GM10847 (cell line): ENCODE results near the gene UBE2H.

Experiments
- POLR2A ChIP-seq: IDR thresholded peaks from 2 replicates; pipeline ENCODE4 v1.6.1; 2011; ENCODE audit not compliant: insufficient read length; ENCODE audit errors: extremely low read depth

The UBE2H gene

DNA sequence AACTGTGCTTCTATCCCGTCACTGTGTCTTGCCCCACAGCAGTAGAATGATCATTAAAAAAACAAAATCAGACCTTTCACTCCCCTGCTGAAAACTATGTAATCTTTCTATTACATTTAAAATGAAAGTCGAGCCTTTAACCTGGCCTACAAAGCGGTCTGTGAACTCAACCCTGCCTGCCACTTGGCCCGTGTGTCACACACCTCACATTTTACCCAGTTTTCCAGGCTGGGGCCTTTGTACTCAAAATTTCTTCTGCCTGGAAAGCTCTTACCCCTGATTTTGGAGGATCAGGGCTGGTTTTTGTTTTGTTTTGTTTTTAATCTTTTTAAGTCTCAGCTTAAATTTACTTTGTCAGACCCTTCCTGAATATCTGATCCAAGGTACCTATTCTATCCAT is 82.1 kb downstream of the UBE2H start:
- no peak for TF ChIP-seq POLR2A

DNA sequence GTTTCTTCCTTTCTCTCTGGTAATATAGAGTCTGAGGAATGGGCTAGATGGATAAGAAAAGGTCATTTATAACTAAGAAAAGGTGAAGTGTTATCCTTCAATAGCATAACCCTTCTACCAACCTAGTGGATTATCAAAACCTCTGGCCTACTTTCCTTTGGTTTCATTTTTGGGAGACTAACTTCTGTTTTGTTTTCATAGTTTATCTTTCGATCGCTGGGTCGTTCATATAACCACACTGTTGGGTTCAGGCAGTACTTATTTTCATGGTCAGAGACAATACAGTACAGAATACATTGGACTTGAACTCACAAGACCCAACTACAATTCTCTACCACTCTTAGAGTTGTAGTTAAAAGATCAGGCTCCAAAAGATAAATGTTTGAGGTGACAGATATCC is 86.5 kb downstream of the UBE2H start:
- TF ChIP-seq POLR2A = no peak

DNA sequence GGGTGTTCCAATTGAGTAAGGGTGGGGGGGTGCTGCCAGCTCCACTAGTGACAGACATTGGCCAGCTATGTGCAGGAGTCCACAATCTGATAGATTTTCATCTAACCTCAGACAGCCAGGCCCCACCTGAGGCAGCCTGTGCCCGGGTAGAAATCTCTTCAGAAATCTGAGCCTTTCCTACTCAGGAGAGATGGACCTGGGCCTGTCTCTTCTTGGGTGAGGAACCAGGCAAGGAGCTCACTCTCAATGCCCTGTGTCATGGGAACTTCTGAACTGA is 86.9 kb downstream of the UBE2H start:
- no peak for TF ChIP-seq POLR2A

DNA sequence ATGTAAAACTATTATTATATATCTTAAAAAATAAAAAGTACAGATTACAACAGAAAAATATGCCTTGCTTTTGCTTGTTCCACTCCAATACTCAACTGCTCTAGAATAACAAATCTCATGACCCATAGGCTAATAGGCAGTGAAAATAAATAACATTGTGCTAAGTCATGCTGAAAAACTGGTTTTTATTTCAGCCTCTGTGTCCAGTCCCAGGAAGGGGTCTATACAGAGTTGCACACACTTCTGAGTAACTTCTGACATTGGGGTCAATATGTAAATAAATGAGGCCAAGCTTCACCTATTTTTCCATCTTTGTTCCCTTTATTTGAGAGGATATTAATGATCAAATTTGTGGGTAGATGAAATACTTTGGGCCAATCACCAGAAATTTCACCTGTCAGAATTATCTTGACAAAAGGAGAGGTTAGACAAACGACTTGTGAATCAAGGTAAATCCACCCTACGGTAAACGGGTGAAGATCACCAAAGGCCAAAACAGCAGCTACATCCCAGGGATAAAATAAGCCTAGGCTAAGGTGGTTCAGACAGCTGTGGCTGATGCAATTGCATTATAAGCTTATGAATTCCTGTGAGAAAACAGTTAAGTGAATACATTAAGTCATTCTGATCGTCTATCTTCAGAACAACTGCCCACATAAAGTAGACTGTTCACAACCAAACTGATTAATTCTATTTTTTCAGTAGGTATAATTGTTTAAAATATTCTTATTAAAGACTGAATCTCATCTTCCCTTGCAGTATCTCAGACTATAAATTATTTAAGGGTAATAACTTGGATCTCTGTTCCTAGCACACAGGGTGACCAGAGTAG is 87.5 kb downstream of the UBE2H start:
- no peak for TF ChIP-seq POLR2A

DNA sequence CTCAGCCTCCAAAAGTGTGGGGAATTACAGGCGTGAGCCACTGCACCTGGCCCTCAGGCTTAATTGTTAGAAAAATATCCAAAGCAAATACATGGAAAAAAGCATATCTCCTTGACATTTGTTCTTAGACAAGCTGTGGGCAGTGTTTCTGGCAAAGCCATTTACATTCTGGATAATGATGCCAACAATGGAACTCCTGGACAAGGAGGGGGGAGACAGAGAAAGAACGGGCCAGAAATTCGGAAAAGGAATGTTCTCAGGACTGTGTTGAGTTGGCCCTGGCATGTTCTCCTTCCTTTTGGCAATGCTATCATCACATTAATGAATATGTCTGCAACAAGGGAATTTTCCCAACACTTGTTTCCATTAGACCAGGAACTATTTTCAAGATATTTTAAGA is 88.7 kb downstream of the UBE2H start:
- TF ChIP-seq POLR2A = no peak

DNA sequence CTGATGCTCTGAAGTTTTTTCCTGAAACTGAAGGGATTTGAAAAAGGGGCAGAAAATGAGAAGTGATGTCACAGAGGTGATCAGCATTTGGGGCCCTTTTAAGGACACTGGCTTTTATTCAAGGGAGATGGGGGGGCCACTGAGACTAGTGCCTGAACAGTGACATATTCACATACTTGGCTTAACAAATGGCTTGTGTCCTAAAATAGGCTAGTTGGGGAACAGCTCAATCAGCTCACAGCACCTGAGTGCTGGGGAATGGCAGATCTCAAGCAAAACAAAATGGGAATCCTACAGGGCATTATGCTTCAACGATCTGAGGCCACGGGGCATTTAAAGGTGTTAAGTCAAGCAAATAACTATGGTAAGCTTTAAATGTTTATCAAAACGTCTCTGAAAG is 90.1 kb downstream of the UBE2H start:
- TF ChIP-seq POLR2A = no peak

DNA sequence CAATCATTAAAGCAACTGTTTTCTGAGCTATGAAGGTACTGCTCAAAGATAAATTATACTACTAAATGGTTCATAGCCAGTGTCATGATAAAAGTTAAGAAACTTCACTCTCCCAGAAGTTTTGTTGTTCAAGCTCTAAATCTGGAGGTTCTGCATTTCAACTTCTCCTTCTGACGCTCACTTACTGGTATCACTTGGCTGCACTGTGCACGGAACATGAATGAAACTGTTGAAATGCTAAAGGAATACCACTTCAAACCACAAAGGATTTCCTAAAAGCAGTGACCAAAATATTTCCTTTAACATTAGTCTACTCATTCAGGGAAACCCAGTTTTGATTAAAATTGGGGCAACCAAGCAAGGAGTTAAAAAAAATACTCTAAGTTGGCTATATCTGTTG is 93.6 kb downstream of the UBE2H start:
- no peak for TF ChIP-seq POLR2A

DNA sequence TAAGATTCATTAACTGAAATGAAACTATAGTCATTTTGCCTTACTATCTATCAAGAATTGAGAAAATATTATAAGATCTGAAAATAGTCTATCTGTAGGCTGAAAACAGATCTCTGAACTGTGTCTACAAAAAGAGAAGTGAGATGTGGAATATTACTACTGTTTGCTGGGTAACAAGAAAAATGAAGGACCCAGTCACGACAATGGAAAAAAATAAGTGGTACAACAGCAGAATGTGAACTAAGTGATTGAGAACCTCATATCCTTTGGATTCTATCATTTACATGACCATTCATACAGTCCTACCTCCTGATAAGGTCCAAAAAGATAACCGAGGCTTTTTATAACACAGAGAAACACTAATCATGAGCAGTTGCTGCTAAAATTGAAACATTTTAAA is 94.3 kb downstream of the UBE2H start:
- no peak for TF ChIP-seq POLR2A

DNA sequence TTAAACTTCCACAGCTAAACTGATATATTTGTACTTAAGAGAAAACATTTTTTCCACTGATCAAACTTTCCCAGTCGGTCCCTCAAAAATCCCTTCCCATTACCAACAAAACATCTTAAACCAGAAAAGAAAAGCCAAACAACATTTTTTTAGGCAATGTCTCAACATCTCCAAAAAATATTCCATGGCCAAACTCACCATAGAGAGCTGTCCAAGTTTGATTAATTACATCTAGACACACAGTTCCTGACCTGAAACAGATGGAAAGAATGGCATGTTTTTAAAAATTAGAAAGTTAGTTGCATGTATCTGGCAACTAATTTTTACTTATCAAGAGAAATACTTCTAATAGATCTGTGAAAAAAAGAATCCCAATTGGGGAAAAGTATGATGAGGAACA is 95.4 kb downstream of the UBE2H start:
- TF ChIP-seq POLR2A = no peak

DNA sequence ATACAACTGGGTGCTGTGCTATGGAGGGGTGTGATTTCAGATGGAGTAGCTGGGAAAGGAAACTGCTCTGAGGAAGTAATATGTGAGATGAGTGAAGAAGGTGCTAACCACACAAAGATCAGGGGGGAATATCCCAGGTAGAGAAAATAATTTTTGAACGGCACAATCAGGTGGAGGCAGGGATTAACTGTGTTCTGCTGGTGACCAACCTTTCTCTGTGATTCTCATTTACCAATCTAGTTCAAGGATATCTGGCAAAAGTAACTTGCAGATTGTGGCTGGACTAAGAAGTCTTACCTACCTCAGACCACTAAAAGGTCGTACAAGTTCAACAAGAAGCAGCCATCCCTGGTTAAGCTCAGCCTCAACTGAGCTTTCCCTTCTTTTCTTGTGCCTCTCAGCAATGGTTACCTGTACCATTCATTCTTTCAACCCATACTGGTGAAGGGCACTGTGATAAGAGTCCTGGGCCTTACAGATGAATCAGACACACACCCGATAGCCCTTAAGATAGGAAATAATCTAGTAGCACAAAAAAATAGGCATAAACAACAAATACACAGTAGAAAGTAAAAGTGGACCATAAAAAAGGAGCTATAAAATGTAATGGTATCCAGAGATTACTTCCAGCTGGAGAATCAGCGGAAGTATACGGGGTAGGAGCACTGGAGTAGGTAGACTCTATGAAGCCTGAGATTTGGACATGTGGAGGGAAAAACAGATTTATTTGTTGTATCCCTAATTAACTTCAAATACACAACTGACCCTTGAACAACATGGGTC is 96.6 kb downstream of the UBE2H start:
- TF ChIP-seq POLR2A = no peak

DNA sequence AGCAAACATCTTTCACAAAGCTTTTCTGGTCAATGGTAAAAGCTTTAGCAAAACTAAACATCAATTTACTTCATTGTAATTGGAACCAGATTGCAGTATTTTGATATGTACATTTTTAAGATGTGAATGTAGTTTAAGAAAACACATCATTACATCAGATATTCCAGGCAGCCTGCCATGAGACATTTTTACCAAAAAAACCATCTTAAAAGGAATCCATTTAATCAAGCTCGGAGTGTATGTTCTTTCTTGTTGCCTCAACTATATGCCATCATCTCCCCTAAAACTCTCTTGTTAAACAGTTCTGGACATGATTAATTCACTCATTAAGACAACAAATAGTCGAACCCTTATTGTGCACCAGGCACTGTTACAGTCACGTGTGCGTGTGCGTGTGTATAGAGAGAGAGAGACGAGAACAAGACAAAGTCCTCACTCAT is 97.5 kb downstream of the UBE2H start:
- no peak for TF ChIP-seq POLR2A

DNA sequence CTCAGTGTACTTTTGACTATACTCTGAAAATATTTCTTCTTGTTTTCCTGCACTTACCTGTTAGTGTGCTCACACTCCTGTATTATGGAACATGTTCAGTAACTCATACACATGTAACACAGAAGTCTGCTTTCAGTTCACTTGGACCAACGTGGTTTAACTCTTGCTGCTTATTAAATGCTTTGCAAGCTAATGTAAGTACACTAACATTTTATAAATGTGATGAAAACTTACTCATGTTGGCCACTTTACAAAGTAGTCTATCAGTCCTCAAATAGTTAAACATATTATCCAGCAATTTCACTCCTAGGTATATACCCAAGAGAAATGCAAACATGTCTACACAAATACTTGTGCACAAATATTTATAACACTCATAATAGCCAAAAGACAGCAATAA is 98.4 kb downstream of the UBE2H start:
- TF ChIP-seq POLR2A = no peak

DNA sequence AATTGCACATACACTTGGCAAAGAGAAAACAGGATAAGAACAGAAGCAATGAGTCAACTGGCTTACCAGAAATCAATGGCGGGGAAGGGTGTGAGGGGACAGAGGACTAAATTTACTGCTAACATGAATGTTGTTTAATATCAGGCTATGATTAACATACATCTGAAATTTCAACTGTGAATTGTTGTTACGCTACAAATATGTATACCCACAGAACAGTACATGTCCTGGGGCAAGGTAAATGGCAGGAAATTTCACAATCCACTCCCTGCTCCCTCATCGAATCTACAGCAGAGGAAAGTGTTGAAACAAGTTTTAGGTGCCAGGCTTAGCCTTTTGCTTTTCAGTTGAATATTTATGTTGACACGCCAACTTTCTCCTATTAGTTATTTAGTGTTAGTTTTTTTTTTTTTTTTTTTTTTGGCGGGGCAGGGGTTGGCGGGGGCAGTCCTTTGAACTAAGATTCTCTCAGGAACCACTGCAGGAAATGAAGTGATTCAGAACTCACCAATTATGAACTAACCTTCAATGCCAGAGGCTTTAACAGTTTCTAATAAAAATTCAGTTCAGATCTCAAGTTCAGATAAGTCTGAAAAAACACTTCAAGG is 99.0 kb downstream of the UBE2H start:
- no peak for TF ChIP-seq POLR2A

DNA sequence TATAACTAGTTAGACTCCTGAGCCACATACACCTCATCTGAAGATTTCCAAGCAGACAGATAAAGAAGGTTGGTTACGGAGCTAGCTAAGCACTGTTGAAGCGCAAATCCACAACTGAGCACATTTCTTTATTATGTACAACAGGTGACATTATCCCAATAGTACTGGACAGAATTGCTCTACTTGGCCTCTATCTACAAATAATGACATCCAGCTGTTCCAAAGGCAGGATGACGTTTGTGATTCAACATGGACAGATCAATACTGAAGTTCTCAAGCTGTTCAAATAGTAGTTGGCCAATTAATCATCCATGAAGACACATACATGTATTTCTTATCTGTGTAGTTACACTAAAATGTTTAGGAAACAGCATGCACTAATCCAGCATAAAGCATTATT is 101.0 kb downstream of the UBE2H start:
- TF ChIP-seq POLR2A = no peak

DNA sequence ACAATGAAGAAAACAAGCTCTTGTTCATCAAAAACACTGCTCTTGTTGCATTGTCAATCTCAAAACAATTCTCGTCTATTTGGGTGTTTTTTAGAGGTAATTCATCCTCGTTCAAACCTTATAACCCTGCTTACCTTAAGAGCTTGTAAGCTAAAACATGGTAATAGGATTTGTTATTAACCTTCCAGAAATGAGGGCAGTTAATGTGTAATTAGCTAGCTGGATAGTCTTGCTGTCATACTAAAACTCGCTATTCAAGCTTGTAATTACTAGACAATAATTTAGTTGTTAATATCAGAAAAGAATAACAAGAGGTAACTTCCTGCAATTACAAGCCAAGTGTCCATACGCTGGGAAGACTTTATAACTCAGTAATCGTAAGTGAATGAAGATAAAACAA is 101.6 kb downstream of the UBE2H start:
- no peak for TF ChIP-seq POLR2A

DNA sequence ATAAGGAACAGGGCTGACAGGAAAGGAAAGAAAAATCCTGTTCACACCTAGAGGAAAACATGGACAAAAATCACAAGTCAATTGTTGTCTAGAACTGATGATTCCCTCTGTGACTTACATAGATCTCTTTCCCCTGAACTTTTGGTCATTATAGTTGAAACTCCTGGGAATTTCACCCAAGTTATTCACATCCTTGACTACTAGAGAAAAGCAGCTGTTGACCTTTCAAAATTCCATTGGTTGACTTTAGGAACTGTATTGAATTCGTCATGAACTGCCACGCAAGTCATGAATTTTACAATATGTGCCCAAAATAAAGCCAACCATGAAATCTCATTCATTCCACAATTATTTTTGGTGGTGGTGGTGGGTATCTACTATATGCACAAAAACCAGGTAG is 104.3 kb downstream of the UBE2H start:
- no peak for TF ChIP-seq POLR2A
